ENCODE results near the gene ATP6AP1.

The ATP6AP1 gene

GRCh38 chrX:154476821-154477220 is 48.3 kb downstream of the ATP6AP1 start:
- H3K27me3 ChIP-seq (ENCODE audit: insufficient read depth, low read length), result no peaks in the 10 kb centered on the region
- H3K79me2 ChIP-seq (ENCODE audit: control insufficient read depth, insufficient read depth, low read length, unreplicated experiment), result no peaks in the 10 kb centered on the region
- no peaks in the 10 kb centered on the region for H3K36me3 ChIP-seq (ENCODE audit: insufficient read depth, low read length)
- peaks cover 4% of the 10 kb centered on the region for H3K4me1 ChIP-seq (ENCODE audit: control insufficient read depth, insufficient read depth, low read length, unreplicated experiment)
- H3K4me3 ChIP-seq (ENCODE audit: low read depth, low read length), result no peak overlapping the region
- H3K27ac ChIP-seq (ENCODE audit: low read depth, low read length), result no peak overlapping the region
- H2AFZ ChIP-seq (ENCODE audit: low read length, unreplicated experiment), result no peak overlapping the region

- no peaks in the 10 kb centered on the region for H3K27me3 ChIP-seq (ENCODE audit: insufficient read depth, low read length)
These were observed 49.5 kb downstream of the ATP6AP1 start for GRCh38 chrX:154477891-154478477.

GRCh38 chrX:154478728-154479622 is 50.5 kb downstream of the ATP6AP1 start, which contains the start of gene LAGE3:
Gene LAGE3, minus strand, starts transcription at chrX:154479281. Its CDS starts 366 bp downstream, at chrX:154478915.
- no peaks in the 10 kb centered on the region for H3K27me3 ChIP-seq (ENCODE audit: insufficient read depth, low read length)
- peak within 1 kb of the TSS; percentile 92 for H3K27ac ChIP-seq (ENCODE audit: low read depth, low read length)

More at GRCh38 chrX:154477891-154478477, 49.5 kb downstream of the ATP6AP1 start:
- peaks cover 4% of the 10 kb centered on the region for H3K4me1 ChIP-seq (ENCODE audit: control insufficient read depth, insufficient read depth, low read length, unreplicated experiment)
- H3K36me3 ChIP-seq (ENCODE audit: insufficient read depth, low read length), result no peaks in the 10 kb centered on the region
- H3K79me2 ChIP-seq (ENCODE audit: control insufficient read depth, insufficient read depth, low read length, unreplicated experiment), result no peaks in the 10 kb centered on the region
- peak overlapping the region; percentile 6 for H2AFZ ChIP-seq (ENCODE audit: low read length, unreplicated experiment)
- peak overlapping the region; percentile 32 for H3K27ac ChIP-seq (ENCODE audit: low read depth, low read length)
- H3K4me3 ChIP-seq (ENCODE audit: low read depth, low read length), result peak overlapping the region; percentile 80

GRCh38 chrX:154481195-154481594 is 52.7 kb downstream of the ATP6AP1 start:
- Histone ChIP-seq H3K27me3 (ENCODE audit: insufficient read depth, low read length) (no peaks in the 10 kb centered on the region), H3K79me2 (ENCODE audit: control insufficient read depth, insufficient read depth, low read length, unreplicated experiment) (peaks cover 13% of the 10 kb centered on the region), H3K4me1 (ENCODE audit: control insufficient read depth, insufficient read depth, low read length, unreplicated experiment) (peaks cover 14% of the 10 kb centered on the region), H3K36me3 (ENCODE audit: insufficient read depth, low read length) (no peaks in the 10 kb centered on the region; the same call in 1 of the 2 replicates), H3K4me3 (ENCODE audit: low read depth, low read length) (no peak overlapping the region), H2AFZ (ENCODE audit: low read length, unreplicated experiment) (no peak overlapping the region), H3K27ac (ENCODE audit: low read depth, low read length) (no peak overlapping the region)

More at GRCh38 chrX:154478728-154479622, 50.5 kb downstream of the ATP6AP1 start, which contains the start of gene LAGE3:
- H2AFZ ChIP-seq (ENCODE audit: low read length, unreplicated experiment), result peak within 1 kb of the TSS; percentile 38
- H3K79me2 ChIP-seq (ENCODE audit: control insufficient read depth, insufficient read depth, low read length, unreplicated experiment), result no peaks in the 10 kb centered on the region
- peaks cover 4% of the 10 kb centered on the region for H3K4me1 ChIP-seq (ENCODE audit: control insufficient read depth, insufficient read depth, low read length, unreplicated experiment)
- H3K36me3 ChIP-seq (ENCODE audit: insufficient read depth, low read length), result no peaks in the 10 kb centered on the region
- H3K4me3 ChIP-seq (ENCODE audit: low read depth, low read length), result peak within 1 kb of the TSS; percentile 80

- Histone ChIP-seq H3K27me3 (ENCODE audit: insufficient read depth, low read length) (no peaks in the 10 kb centered on the region), H3K36me3 (ENCODE audit: insufficient read depth, low read length) (no peaks in the 10 kb centered on the region; the same call in 1 of the 2 replicates), H3K4me1 (ENCODE audit: control insufficient read depth, insufficient read depth, low read length, unreplicated experiment) (peaks cover 14% of the 10 kb centered on the region), H3K79me2 (ENCODE audit: control insufficient read depth, insufficient read depth, low read length, unreplicated experiment) (peaks cover 13% of the 10 kb centered on the region), H3K27ac (ENCODE audit: low read depth, low read length) (no peak overlapping the region), H2AFZ (ENCODE audit: low read length, unreplicated experiment) (no peak overlapping the region), H3K4me3 (ENCODE audit: low read depth, low read length) (no peak overlapping the region)
These were observed 53.6 kb downstream of the ATP6AP1 start for GRCh38 chrX:154481911-154482601.

GRCh38 chrX:154482786-154483185 is 54.3 kb downstream of the ATP6AP1 start:
- H3K27ac ChIP-seq (ENCODE audit: low read depth, low read length), result no peak overlapping the region
- no peak overlapping the region for H2AFZ ChIP-seq (ENCODE audit: low read length, unreplicated experiment)
- peaks cover 16% of the 10 kb centered on the region for H3K79me2 ChIP-seq (ENCODE audit: control insufficient read depth, insufficient read depth, low read length, unreplicated experiment)
- H3K4me1 ChIP-seq (ENCODE audit: control insufficient read depth, insufficient read depth, low read length, unreplicated experiment), result peaks cover 14% of the 10 kb centered on the region
- no peak overlapping the region for H3K4me3 ChIP-seq (ENCODE audit: low read depth, low read length)
- H3K36me3 ChIP-seq (ENCODE audit: insufficient read depth, low read length), result no peaks in the 10 kb centered on the region; the same call in 1 of the 2 replicates
- H3K27me3 ChIP-seq (ENCODE audit: insufficient read depth, low read length), result no peaks in the 10 kb centered on the region

- Histone ChIP-seq H3K27me3 (ENCODE audit: insufficient read depth, low read length) (no peaks in the 10 kb centered on the region), H3K79me2 (ENCODE audit: control insufficient read depth, insufficient read depth, low read length, unreplicated experiment) (peaks cover 19% of the 10 kb centered on the region), H2AFZ (ENCODE audit: low read length, unreplicated experiment) (no peak overlapping the region), H3K27ac (ENCODE audit: low read depth, low read length) (no peak overlapping the region), H3K36me3 (ENCODE audit: insufficient read depth, low read length) (no peaks in the 10 kb centered on the region; the same call in 1 of the 2 replicates), H3K4me1 (ENCODE audit: control insufficient read depth, insufficient read depth, low read length, unreplicated experiment) (peaks cover 14% of the 10 kb centered on the region), H3K4me3 (ENCODE audit: low read depth, low read length) (no peak overlapping the region)
These were observed 54.8 kb downstream of the ATP6AP1 start for GRCh38 chrX:154483325-154483724.

- Histone ChIP-seq H3K27me3 (ENCODE audit: insufficient read depth, low read length) (no peaks in the 10 kb centered on the region), H3K4me3 (ENCODE audit: low read depth, low read length) (0 out of 2 replicates have a peak overlapping the region, but pooled peaks have one; percentile 89), H3K27ac (ENCODE audit: low read depth, low read length) (no peak overlapping the region), H3K79me2 (ENCODE audit: control insufficient read depth, insufficient read depth, low read length, unreplicated experiment) (peaks cover 25% of the 10 kb centered on the region), H2AFZ (ENCODE audit: low read length, unreplicated experiment) (no peak overlapping the region), H3K4me1 (ENCODE audit: control insufficient read depth, insufficient read depth, low read length, unreplicated experiment) (peaks cover 11% of the 10 kb centered on the region), H3K36me3 (ENCODE audit: insufficient read depth, low read length) (no peaks in the 10 kb centered on the region; the same call in 1 of the 2 replicates)
These were observed 56.0 kb downstream of the ATP6AP1 start for GRCh38 chrX:154484255-154485149.

- H3K4me1 ChIP-seq (ENCODE audit: control insufficient read depth, insufficient read depth, low read length, unreplicated experiment), result peaks cover 10% of the 10 kb centered on the region
These were observed 56.9 kb downstream of the ATP6AP1 start for GRCh38 chrX:154485150-154486051.

More at GRCh38 chrX:154485150-154486051, 56.9 kb downstream of the ATP6AP1 start:
- H3K27ac ChIP-seq (ENCODE audit: low read depth, low read length), result no peak overlapping the region
- no peak overlapping the region for H2AFZ ChIP-seq (ENCODE audit: low read length, unreplicated experiment)
- peak overlapping the region; percentile 89 for H3K4me3 ChIP-seq (ENCODE audit: low read depth, low read length)
- peaks cover 27% of the 10 kb centered on the region for H3K79me2 ChIP-seq (ENCODE audit: control insufficient read depth, insufficient read depth, low read length, unreplicated experiment)
- no peaks in the 10 kb centered on the region; the same call in 1 of the 2 replicates for H3K36me3 ChIP-seq (ENCODE audit: insufficient read depth, low read length)
- H3K27me3 ChIP-seq (ENCODE audit: insufficient read depth, low read length), result no peaks in the 10 kb centered on the region

Measured in ACC112 (cell line).